Astrocyte (in vitro differentiated cells and primary cell): ENCODE measurements around the gene RIBC2.

Source experiments
- CTCF ChIP-seq: IDR thresholded peaks from 2 replicates; pipeline ENCODE4 v1.5.1; 2011; ENCODE audit warnings: low read depth, mild to moderate bottlenecking, inconsistent platforms, low read length, moderate library complexity; ENCODE audit not compliant: insufficient read depth
- EZH2 ChIP-seq: IDR thresholded peaks from 2 replicates; pipeline ENCODE4 v1.6.1; 2012; ENCODE audit warnings: mild to moderate bottlenecking, low read length, inconsistent platforms; ENCODE audit not compliant: insufficient read depth

GRCh38 chr22:45399712-45400445 lies 13.6 kb upstream of the RIBC2 start:
- TF ChIP-seq CTCF (no peak), EZH2 (no peak)
